IgD-negative memory B cell (primary cell): ENCODE data around the gene EXOC4. TPM values are rescaled to one million over a fixed set of nuclear protein-coding genes. Genes with fewer than 3 reads are reported as not detected.
"Not testable (repeated sequence)": the region's sequence is repeated elsewhere in the genome, so short reads cannot be mapped to it uniquely, and the experiment has no call there.

ENCODE experiments used
- H3K27ac Mint-ChIP-seq, 3 donors: one replicate each; pipeline ENCODE4 v1.8.0; 2020 to 2022; ENCODE audit warnings: mild to moderate bottlenecking in 3 of 3, mixed read lengths in 3 of 3, moderate library complexity in 1 of 3
- H3K27me3 Mint-ChIP-seq: one replicate; pipeline ENCODE4 v1.8.0; 2021; ENCODE audit warnings: mixed read lengths
- H3K36me3 Mint-ChIP-seq: one replicate; pipeline ENCODE4 v1.8.0; 2020; ENCODE audit warnings: mild to moderate bottlenecking, mixed read lengths
- H3K4me1 Mint-ChIP-seq, 3 donors: one replicate each; pipeline ENCODE4 v1.8.0; 2020 to 2022; ENCODE audit warnings: mixed read lengths in 3 of 3, mild to moderate bottlenecking in 1 of 3
- H3K4me3 Mint-ChIP-seq, 4 donors: one replicate each; pipeline ENCODE4 v1.8.0; 2020 to 2022; ENCODE audit warnings: mild to moderate bottlenecking in 4 of 4, mixed read lengths in 4 of 4, moderate library complexity in 3 of 4
- H3K9me3 Mint-ChIP-seq, 3 donors: one replicate each; pipeline ENCODE4 v1.8.0; 2020 to 2021; ENCODE audit warnings: mixed read lengths in 3 of 3, mild to moderate bottlenecking in 1 of 3
- polyA plus RNA-seq: library from polyadenylated mRNA; unstranded; fragments of 300-500 nt; fragmentation: Illumina TruSeq; gene quantifications from one replicate; pipeline ENCODE4 v1.2.3, GENCODE V29; 2021

Gene EXOC4
- polyA plus RNA-seq, 1 donor from 2014 or later: 34.5 TPM

DNA sequence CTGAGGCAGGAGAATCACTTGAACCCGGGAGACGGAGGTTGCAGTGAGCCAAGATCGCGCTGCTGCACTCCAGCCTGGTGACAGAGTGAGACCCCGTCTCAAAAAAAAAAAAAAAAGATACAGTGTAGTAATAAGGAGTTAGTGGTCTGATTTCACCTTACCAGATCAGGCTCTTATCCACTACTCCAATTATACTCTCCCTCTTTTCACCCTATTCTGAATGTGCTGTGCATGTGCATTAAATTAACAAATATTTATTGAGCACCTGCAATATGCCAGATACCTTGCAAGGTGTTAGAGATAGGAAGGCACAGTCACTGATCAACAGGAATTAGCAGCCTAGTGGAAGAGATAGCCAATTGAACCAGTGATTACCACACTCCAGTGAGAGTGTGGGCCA lies 632.3 kb downstream of the EXOC4 start:
- Mint-ChIP-seq H3K27me3 (no peaks in the 10 kb centered on the region), H3K9me3 (peaks cover 0 to 4% (median 3%) of the 10 kb centered on the region in 3 donors), H3K27ac (peak overlapping the region in 1 of 3 donors; percentile 16), H3K36me3 (peaks cover 6% of the 10 kb centered on the region), H3K4me1 (no peaks in the 10 kb centered on the region), H3K4me3 (no peak overlapping the region)

DNA sequence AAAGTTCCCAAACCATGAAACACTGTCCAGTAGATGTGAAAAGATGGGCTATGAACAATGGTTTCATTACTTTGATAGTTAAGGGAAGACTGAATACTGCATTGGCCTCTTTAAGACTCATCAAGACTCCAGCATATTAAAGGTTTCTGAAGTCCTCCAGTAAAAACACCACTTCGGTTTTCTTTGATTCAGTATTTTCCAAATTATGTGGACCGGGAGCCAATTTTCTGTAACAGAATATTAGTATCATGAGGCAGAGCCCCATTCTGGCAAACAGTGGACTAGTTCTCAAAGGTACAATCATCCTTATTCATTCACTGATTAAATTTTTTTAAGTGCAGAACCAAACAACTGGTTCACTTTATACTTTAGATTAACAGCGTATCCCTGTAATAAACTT lies 633.2 kb downstream of the EXOC4 start:
- Mint-ChIP-seq H3K27me3 (no peaks in the 10 kb centered on the region), H3K4me1 (no peaks in the 10 kb centered on the region), H3K9me3 (peaks cover 0 to 4% (median 3%) of the 10 kb centered on the region in 3 donors), H3K27ac (no peak overlapping the region), H3K4me3 (no peak overlapping the region), H3K36me3 (peaks cover 6% of the 10 kb centered on the region)

DNA sequence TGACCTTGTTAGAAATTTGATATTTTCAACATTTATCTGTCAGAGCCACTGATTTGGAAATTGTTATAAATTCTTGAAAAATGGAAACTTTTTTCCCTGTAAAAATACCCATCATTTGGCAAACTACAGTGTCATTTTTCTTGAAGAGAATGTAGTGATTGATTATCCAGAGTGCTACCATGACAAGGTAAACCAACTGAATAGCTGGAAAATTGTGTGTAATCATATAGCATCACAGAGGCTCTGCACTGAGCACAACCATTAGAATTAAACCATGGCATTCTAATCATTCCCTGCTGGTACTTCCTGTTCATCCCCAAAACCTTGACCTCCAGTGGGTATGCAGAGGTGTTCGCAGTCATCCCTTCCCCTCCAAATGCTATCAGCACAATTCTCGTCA lies 633.9 kb downstream of the EXOC4 start:
- Mint-ChIP-seq H3K4me3 (no peak overlapping the region), H3K9me3 (peaks cover 0 to 4% (median 3%) of the 10 kb centered on the region in 3 donors), H3K4me1 (no peaks in the 10 kb centered on the region), H3K27me3 (no peaks in the 10 kb centered on the region), H3K36me3 (peaks cover 6% of the 10 kb centered on the region), H3K27ac (no peak overlapping the region)

DNA sequence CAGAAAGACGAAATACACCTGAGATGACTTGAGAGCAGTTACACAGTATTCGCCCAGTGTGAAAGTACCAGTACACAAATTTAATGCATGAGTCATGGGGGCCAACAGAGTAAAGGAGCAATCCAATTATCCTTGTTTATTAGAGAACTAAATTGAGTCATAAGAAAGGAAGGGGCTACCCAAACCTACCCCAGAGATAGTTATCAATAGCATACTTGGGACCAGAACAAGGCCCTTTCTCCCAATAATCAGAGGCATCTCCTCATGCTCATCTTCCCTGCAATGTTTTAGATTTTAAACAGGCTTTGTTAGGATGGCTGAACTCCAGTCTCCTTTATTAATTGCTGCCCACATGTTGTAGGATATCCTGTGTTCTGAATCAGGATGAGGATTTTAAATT lies 634.6 kb downstream of the EXOC4 start:
- H3K9me3 Mint-ChIP-seq: peaks cover 0 to 4% (median 3%) of the 10 kb centered on the region in 3 donors
- H3K27ac Mint-ChIP-seq: no peak overlapping the region
- no peaks in the 10 kb centered on the region for H3K4me1 Mint-ChIP-seq
- H3K36me3 Mint-ChIP-seq: peaks cover 6% of the 10 kb centered on the region
- no peaks in the 10 kb centered on the region for H3K27me3 Mint-ChIP-seq
- H3K4me3 Mint-ChIP-seq: no peak overlapping the region

DNA sequence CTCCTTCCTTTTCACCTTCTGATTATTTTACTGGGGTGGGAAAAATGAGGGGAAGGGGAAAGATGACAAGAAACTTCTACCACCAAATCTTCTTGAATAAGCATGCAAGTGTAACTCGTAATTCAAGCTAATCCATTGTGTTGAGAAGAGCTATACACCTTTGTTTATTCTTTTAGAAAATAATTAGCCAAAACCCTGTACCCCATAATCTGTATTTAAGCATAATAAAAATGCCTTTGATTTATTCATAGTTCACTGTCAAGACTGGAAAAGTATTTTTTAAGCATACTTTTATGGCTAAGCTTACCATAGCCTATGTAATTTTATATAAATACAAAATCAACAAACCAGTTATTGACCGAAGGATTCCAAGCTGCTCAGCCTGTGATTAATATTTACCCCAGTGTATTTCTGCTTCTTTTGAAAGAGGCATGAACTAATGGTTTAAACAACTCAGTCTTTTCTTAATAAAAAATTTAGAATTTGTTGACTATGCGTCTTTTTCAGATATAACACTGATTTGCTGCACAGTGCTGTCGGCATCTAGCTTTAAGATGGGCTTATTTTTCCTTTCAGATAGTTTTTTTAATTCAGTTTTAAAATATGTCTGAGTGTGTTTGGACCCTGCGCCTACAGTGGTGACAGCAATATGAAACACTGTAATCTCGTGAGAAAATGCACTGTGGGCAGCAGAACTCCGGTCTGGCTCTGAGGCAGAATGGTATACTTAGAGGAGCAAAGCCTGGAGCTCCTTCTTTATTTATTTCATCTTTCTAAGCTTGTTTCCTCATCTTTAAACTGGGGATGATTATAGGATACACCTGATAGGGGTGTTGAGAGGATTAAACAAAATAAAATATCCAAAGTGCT lies 635.4 kb downstream of the EXOC4 start:
- H3K4me1 Mint-ChIP-seq: no peaks in the 10 kb centered on the region
- H3K36me3 Mint-ChIP-seq: peaks cover 6% of the 10 kb centered on the region
- no peak overlapping the region for H3K4me3 Mint-ChIP-seq
- peaks cover 0 to 4% (median 3%) of the 10 kb centered on the region in 3 donors for H3K9me3 Mint-ChIP-seq
- H3K27me3 Mint-ChIP-seq: no peaks in the 10 kb centered on the region
- no peak overlapping the region for H3K27ac Mint-ChIP-seq

DNA sequence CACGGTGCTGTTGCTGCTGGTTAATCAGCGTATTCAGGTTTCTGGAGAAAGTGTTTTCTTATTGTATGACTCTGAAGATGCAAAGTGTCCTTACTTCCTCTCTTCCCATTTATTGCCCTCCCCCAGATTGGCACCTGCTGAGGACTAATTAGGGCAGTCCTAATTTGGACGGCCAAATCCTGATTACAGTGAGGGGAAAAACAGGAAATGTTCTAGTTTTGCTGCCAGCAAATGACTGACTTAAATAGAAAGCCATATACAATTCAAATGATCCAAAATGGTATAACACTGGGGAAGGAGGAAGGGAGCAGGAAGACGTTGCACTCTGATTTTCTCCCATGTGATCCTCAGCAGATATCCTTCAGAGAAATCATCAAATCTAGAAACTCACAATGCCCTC lies 651.9 kb downstream of the EXOC4 start:
- H3K36me3 Mint-ChIP-seq: peaks cover 6% of the 10 kb centered on the region
- H3K4me1 Mint-ChIP-seq: no peaks in the 10 kb centered on the region
- H3K27ac Mint-ChIP-seq: no peak overlapping the region
- no peak overlapping the region for H3K4me3 Mint-ChIP-seq
- H3K27me3 Mint-ChIP-seq: no peaks in the 10 kb centered on the region
- H3K9me3 Mint-ChIP-seq: no peaks in the 10 kb centered on the region

DNA sequence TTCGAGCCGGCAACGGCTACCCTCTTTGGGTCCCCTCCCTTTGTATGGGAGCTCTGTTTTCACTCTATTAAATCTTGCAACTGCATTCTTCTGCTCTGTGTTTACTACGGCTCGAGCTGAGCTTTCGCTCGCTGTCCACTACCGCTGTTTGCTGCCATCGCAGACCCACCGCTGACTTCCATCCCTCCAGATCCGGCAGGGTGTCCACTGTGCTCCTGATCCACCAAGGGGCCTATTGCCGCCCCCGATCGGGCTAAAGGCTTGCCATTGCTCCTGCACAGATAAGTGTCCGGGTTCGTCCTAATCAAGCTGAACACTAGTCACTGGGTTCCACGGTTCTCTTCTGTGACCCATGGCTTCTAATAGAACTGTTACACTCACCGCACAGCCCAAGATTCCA lies 653.7 kb downstream of the EXOC4 start:
- not testable (repeated sequence) for H3K27ac Mint-ChIP-seq, H3K27me3 Mint-ChIP-seq, H3K36me3 Mint-ChIP-seq, H3K9me3 Mint-ChIP-seq, H3K4me1 Mint-ChIP-seq, H3K4me3 Mint-ChIP-seq

GRCh38 chr7:133910761-133911160 lies 657.9 kb downstream of the EXOC4 start:
- Mint-ChIP-seq H3K36me3 (peaks cover 4% of the 10 kb centered on the region), H3K4me3 (no peak overlapping the region), H3K4me1 (no peaks in the 10 kb centered on the region), H3K27ac (no peak overlapping the region), H3K27me3 (no peaks in the 10 kb centered on the region), H3K9me3 (peaks cover 0 to 5% (median 0%) of the 10 kb centered on the region in 3 donors)

DNA sequence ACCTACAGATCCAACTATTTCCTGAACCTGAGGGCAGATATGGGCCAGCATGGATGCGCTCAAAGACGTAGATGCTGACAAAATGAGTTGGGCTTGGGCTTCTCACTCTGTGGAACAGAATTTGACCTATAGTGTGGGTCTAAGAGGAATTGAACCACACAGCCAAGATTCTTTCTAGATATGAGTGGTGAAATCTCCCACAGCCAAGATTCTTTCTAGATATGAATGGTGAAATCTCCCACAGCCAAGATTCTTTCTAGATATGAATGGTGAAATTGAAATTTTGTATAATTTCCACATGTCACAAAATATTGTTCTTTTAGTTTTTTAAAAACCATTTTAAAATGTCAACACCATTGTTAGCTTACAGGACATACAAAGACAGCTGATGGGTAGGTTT lies 658.8 kb downstream of the EXOC4 start:
- H3K4me1 Mint-ChIP-seq: no peaks in the 10 kb centered on the region
- H3K27ac Mint-ChIP-seq: no peak overlapping the region
- peaks cover 5% of the 10 kb centered on the region for H3K36me3 Mint-ChIP-seq
- H3K4me3 Mint-ChIP-seq: no peak overlapping the region
- no peaks in the 10 kb centered on the region for H3K27me3 Mint-ChIP-seq
- peaks cover 0 to 5% (median 0%) of the 10 kb centered on the region in 3 donors for H3K9me3 Mint-ChIP-seq

- no peaks in the 10 kb centered on the region for H3K27me3 Mint-ChIP-seq
- H3K4me1 Mint-ChIP-seq: no peaks in the 10 kb centered on the region
- H3K4me3 Mint-ChIP-seq: no peak overlapping the region
- peaks cover 11% of the 10 kb centered on the region for H3K36me3 Mint-ChIP-seq
- peaks cover 0 to 5% (median 0%) of the 10 kb centered on the region in 3 donors for H3K9me3 Mint-ChIP-seq
- H3K27ac Mint-ChIP-seq: no peak overlapping the region
Observed at GRCh38 chr7:133912916-133913697, 660.2 kb downstream of the EXOC4 start.

DNA sequence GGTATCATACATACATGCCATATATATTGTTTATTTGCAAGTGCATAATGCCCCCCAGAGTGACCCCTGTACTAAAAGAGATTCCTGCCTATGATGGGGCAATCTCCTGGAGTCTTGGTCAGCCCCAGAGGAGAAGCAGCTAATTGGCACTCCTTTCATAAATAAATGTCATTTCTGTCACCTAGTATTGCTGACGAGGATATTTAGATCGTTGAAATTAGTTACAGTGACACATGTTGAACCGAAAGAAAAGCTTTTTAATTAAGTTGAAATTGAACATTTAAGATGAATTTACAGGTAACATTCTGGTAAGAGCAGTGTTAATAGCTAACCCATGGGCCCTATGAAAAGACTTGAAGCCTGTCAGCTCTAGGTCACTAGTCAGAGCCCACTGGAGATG lies 663.7 kb downstream of the EXOC4 start:
- H3K27me3 Mint-ChIP-seq: no peaks in the 10 kb centered on the region
- no peak overlapping the region for H3K4me3 Mint-ChIP-seq
- peaks cover 0 to 3% (median 0%) of the 10 kb centered on the region in 3 donors for H3K4me1 Mint-ChIP-seq
- H3K27ac Mint-ChIP-seq: no peak overlapping the region
- peaks cover 4 to 25% (median 5%) of the 10 kb centered on the region in 3 donors for H3K9me3 Mint-ChIP-seq
- peaks cover 34% of the 10 kb centered on the region for H3K36me3 Mint-ChIP-seq

DNA sequence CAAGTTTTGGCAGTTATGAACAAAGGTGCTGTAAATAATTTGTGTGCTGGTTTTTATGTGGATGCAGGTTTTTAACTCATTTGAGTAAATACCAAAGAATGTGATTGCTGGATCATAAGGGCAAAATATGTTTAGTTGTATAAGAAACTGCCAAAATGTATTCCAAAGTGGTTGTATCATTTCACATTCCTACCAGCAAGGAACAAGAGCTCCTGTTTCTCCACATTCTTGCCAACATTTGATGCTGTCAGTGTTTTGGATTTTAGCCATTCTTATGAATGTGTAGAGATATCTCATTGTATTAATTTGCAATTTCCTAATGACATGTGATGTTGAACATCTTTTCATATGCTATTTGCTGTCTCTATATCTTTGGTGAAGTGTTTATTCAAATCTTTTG lies 666.9 kb downstream of the EXOC4 start:
- H3K36me3 Mint-ChIP-seq: peaks cover 39% of the 10 kb centered on the region
- no peak overlapping the region for H3K4me3 Mint-ChIP-seq
- peaks cover 4 to 26% (median 7%) of the 10 kb centered on the region in 3 donors for H3K9me3 Mint-ChIP-seq
- H3K4me1 Mint-ChIP-seq: peaks cover 0 to 3% (median 0%) of the 10 kb centered on the region in 3 donors
- no peak overlapping the region for H3K27ac Mint-ChIP-seq
- H3K27me3 Mint-ChIP-seq: no peaks in the 10 kb centered on the region

DNA sequence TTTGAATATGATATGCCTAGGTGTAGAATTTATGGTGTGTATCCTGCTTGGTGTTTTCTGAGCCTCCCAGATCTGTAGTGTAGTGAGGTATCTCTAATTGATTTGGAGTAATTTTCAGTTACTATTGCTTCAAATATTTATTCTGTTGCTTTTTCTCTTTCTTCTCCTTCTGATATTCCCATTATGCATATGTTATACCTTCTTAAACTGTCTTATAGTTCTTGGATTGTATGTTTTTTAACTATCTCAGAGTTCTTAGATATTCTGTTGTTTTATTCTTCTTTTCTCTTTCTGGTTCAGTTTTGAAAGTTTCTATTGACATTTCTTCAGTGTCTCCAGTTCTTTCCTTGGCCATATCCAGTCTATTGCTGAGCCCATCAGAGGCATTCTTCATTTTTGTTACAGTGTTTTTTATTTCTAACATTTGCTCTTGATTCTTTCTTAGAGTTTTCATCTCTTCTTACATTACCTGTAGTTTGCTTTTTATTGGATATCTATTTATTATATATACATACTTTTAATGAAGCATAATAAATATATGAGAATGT lies 668.8 kb downstream of the EXOC4 start:
- Mint-ChIP-seq H3K4me1 (peaks cover 0 to 3% (median 0%) of the 10 kb centered on the region in 3 donors), H3K36me3 (peaks cover 38% of the 10 kb centered on the region), H3K4me3 (no peak overlapping the region), H3K27me3 (no peaks in the 10 kb centered on the region), H3K9me3 (peaks cover 4 to 26% (median 7%) of the 10 kb centered on the region in 3 donors), H3K27ac (no peak overlapping the region)

DNA sequence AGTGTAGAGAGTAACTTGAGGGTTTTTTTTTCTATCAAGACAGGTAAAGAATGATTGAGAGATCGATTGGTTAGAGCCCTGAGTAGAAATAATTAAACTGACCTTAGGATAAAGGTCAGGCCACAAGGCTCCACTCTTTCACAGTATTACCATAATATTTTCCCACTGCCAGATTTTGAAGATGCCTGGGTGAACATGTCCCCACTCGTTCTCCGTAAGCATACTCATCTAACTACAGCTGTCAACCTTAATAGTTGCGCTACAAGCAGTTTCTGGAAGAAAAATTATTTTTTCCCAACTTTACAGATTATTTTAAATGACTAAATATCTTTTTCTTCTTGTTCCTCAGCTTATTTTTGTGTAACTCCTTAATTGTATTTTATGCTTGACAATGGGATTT lies 671.1 kb downstream of the EXOC4 start:
- peaks cover 28% of the 10 kb centered on the region for H3K36me3 Mint-ChIP-seq
- no peak overlapping the region for H3K4me3 Mint-ChIP-seq
- no peak overlapping the region for H3K27ac Mint-ChIP-seq
- H3K27me3 Mint-ChIP-seq: no peaks in the 10 kb centered on the region
- peaks cover 0 to 3% (median 0%) of the 10 kb centered on the region in 3 donors for H3K4me1 Mint-ChIP-seq
- peaks cover 4 to 22% (median 7%) of the 10 kb centered on the region in 3 donors for H3K9me3 Mint-ChIP-seq

DNA sequence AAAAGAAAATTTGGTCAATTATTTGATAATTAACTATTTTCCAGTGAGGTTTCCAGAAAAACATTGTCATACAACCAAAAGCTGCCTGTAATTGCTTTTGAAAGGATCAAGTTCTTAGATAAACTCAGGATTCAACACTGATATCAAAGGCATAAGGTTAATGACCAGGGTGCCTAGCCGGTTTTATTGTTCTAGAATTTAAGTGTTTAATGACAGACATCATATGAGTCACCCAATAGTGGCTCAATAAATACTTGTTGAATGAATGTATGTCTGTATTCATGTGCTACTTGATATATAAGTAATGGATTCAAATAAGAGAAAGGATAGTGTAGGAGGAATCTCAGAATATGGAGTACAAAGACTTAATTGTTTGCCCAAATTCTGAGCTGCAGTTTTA lies 678.2 kb downstream of the EXOC4 start:
- Mint-ChIP-seq H3K36me3 (peaks cover 18% of the 10 kb centered on the region), H3K4me1 (peaks cover 0 to 1% (median 0%) of the 10 kb centered on the region in 3 donors), H3K27me3 (no peaks in the 10 kb centered on the region), H3K9me3 (no peaks in the 10 kb centered on the region), H3K27ac (no peak overlapping the region), H3K4me3 (no peak overlapping the region)
